Adipose tissue (tissue), 3 donors: ENCODE measurements around the gene UTS2B. TPM values are rescaled to one million over a fixed set of nuclear protein-coding genes. Genes with fewer than 3 reads are reported as not detected.
A peak's percentile ranks its signal among the peaks of the same experiment; 100 is the strongest.

Source experiments
- H3K27ac ChIP-seq: one replicate; pipeline ENCODE4 v1.5.1; 2013; ENCODE audit warnings: low read depth, low read length
- WGBS, 3 donors: extraction: QIAGEN DNeasy Blood & Tissue Kit; methylation state at CpG; one replicate each; pipeline ENCODE4 v1.1.7; 2013; 5-methylcytosine and 5-hydroxymethylcytosine counted together
- polyA plus RNA-seq, 3 donors: library from polyadenylated mRNA; stranded (reverse); fragments of 200-250 nt; gene quantifications; one replicate each; pipeline ENCODE4 v1.2.3, GENCODE V29; 2013
- donor health status: healthy with polysubstance abuse.
- donor health status: Bipolar disorder and iron deficiency.
- donor health status: healthy.

Gene UTS2B
- polyA plus RNA-seq, 3 donors: 0.15 to 0.70 TPM; not detected in 1

DNA sequence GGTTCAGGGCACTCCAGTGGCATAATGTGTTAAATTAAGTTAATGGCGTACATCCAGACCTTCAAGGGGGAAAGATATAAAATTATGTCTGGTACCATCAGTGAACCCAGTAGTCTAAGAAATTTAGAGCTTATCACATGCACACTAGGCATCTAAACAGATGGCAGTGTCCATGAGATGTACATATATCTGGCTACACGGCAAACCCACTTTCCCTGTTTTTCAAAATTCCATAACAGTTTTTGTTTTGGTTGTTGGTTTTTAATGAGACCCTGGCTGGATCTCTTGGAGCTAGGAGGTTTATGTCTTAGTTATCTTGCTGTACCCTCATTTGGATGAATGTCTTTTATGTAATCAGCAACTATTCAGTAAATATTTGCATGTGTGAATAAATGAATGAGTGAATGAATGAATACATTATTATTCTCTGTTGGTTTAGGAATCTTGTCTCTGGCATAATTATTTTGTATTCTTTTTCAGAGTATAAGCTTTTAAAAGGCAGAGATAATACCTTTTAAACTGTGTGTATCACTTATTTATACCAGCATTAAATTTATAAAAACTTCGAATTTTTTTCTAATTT lies 3.1 kb upstream of the UTS2B start:
- WGBS, 3 donors: 90 to 95% (median 94%) methylated on average over 3 of the region's 3 CpGs
- H3K27ac ChIP-seq: no peak overlapping the region

GRCh38 chr3:191331388-191331787 lies 1.1 kb upstream of the UTS2B start:
- 55 to 70% (median 64%) methylated on average over 3 of the region's 3 CpGs for WGBS, 3 donors
- no peak overlapping the region for H3K27ac ChIP-seq

DNA sequence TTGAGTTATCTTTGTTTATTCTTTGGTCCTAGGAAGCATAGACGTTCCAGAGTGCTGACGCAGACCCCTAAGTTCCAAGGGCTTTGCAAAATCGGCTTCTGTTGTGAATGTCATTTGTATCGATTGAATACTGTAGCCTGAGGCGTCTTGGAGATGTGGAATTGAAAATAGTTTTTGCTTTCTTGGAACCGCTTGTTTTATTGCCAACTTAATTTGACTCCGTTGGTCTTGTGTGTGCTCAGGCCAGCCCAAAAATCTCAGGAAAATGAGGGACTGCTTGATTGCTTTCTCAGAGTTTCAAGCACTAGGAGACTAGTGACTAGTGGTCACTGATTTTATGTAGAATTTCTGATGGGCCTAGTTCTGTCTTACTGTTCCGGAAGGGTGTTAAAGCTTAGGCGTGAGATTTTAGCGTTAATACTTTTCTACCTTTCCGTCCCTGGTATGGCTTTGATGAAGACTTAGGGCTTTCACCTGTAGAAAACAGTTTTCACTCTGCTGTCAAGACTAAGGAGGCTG lies 263 bp upstream of the UTS2B start:
- H3K27ac ChIP-seq: no peak overlapping the region
- 17 to 47% (median 30%) methylated on average over 11 of the region's 11 CpGs for WGBS, 3 donors

GRCh38 chr3:191328962-191329653 lies 1.2 kb downstream of the UTS2B start, which contains the start of gene CCDC50:
CCDC50 (plus strand) TSS chr3:191329394; CDS start chr3:191329675, 281 bp downstream.
- WGBS, 3 donors: 0% methylated on average over 54 to 63 of the region's 63 CpGs
- peak within 1 kb of the TSS; percentile 60 for H3K27ac ChIP-seq

DNA sequence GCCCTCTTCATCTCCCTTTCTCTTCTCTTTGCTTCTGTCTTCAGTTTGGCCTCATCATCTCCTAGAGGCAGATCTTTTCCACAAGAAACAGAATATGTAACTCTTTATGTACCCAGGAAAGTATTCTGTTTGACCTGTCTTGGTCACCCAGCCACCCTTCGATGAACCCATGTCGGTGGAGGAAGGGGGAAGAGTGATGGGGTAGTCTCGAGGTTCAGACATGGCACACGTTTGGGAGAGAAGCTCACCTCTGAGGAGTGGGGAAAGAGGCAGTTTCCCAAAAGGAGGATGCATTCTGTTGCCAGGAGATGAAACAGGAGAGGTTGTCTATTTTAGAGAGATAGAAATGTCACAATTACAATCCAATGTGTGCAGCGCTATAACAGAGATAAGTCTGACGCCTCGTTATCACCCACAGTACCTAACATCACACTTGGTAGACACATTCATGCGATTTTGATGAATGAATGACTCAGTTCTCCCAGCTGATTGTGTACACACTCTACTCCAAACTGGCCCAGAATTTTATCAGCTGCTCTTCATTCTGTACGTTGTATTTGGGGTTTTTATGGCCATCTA lies 1.9 kb downstream of the UTS2B start:
- WGBS, 3 donors: 45 to 61% (median 54%) methylated on average over 9 of the region's 9 CpGs
- no peak overlapping the region for H3K27ac ChIP-seq

GRCh38 chr3:191327526-191327925 lies 2.8 kb downstream of the UTS2B start:
- 23 to 85% (median 29%) methylated on average over 2 of the region's 2 CpGs for whole genome bisulfite sequencing, 3 donors

GRCh38 chr3:191324936-191325335 lies 5.4 kb downstream of the UTS2B start:
- WGBS, 3 donors: 90 to 98% (median 94%) methylated on average over 2 of the region's 2 CpGs
- H3K27ac ChIP-seq: no peak overlapping the region

More at GRCh38 chr3:191327526-191327925, 2.8 kb downstream of the UTS2B start:
- H3K27ac ChIP-seq: no peak overlapping the region

- no peak overlapping the region for H3K27ac ChIP-seq
- WGBS, 3 donors: 88 to 90% (median 89%) methylated on average over 4 of the region's 4 CpGs
These were observed 9.1 kb downstream of the UTS2B start for GRCh38 chr3:191321019-191321767.

DNA sequence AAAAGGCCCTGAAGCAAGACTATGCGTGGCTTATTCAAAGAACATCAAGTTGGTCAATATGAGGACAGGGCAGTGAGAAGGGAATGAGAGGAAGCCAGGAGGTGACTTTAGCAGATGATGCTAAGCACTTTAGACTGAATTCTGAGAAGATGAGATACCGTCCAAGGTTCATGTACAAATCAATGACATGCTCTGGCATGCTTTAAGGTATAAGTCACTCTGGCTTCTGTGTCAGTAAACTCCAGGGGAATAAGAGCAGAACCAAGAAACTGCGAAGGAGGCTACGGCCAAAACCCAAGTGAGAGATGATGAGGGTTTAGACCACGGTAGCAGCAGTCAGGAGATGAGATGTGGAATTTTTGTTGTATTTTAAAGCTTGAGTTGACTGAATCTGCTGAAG lies 10.0 kb downstream of the UTS2B start:
- 77 to 92% (median 88%) methylated on average over 5 of the region's 5 CpGs for WGBS, 3 donors
- H3K27ac ChIP-seq: no peak overlapping the region

DNA sequence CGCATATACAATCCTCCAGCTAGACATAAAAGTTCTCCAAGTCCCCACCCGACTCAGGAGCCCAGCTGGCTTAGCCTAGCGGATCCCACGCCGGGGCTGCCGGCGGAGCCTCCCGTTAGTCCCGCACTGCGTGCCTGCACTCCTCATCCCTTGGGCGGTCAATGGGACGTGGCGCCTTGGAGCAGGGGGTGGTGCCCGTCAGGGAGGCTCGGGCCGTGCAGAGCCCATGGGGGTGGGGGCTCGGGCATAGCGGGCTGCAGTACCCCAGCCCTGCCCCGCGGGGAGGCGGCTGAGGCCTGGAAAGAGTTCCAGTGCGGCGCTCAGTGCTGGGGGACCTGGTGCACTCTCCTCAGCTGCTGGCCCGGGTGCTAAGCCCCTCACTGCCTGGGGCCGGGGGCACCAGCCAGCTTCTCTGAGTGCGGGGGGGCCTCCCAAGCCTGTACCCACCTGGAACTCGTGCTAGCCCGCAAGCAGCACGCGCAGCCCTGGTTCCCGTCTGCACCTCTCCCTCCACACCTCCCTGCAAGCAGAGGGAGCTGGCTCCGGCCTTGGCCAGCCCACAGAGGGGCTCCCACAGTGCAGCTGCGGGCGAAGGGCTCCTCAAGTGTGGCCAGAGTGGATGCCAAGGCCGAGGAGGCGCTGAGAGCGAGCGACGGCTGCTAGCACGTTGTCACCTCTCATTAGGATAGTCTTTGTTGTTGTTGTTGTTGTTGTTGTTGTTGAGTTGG lies 13.3 kb downstream of the UTS2B start:
- WGBS, 3 donors: 92 to 97% (median 96%) methylated on average over 38 to 40 of the region's 40 CpGs
- H3K27ac ChIP-seq: no peak overlapping the region

DNA sequence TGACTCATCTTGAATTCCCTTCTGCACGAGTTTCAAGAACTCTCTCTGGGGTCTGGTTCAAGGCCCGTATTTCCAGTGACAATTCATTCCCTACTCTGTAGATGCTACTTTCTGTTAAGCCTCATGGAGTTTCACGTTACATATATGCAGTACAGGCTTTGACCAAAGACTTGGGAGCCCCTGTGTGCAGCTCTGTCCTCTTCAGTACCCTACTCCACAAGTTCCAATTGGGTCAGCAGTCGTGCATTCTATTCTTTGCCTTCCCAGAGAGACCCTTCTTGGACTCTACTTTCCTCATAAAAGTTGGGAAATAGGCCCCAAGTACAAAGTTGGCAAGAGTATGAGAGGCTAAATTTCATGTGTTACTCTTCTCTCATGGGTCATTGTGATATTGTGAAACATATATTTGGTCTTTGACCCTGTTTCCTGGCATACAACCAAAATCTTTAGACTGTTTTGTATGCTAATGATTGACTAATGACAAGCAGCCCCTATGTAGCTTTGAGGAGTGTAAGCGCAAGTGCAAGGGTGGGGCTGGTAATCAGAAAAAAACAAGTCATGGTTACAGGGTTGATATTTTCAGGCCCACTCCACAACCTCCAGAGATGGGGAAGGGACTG lies 16.1 kb downstream of the UTS2B start:
- WGBS, 3 donors: 71 to 81% (median 81%) methylated on average over 5 of the region's 5 CpGs

DNA sequence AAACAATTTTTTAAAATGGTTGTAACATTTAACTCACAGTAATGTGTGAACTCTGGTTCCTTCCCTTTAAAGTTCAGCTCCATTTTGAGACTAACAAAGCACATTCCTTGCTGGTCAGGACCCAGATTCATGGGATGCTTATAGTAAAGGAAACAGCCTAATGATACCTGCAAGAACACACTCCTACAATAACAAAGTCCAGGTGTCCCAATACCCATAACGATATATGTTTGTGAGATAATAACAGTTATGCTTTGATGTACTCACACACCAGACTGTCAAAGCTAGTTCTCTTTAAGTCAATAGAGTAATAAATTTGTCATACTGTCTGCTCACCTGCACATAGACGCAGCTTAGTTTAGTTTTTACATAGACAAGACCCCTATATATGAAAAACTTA lies 17.0 kb downstream of the UTS2B start:
- 80 to 88% (median 85%) methylated on average over 2 of the region's 2 CpGs for WGBS, 3 donors
- no peak overlapping the region for H3K27ac ChIP-seq

More for the DNA sequence above, 16.1 kb downstream of the UTS2B start:
- no peak overlapping the region for H3K27ac ChIP-seq

DNA sequence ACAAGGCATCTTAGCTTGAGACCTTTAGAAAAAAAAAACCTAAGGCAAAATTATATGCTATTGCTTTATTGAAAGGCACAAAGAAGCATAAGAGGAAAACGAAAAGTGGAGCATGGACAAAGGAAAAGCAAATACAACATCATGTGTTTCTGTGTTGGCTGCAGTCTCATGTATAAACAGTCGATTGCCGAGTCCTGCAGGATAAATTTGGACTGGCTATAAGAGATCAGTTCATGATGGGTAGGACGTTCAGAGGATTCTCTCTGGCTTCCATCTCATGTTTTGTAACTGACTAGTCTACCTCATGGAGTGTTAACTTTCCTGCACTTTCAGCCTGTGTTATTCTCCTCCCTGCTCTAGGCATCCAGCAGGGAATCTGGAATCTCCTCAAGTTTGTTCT lies 23.0 kb downstream of the UTS2B start:
- no peak overlapping the region for H3K27ac ChIP-seq
- 61 to 84% (median 79%) methylated on average over 4 of the region's 4 CpGs for WGBS, 3 donors

GRCh38 chr3:191306428-191306827 lies 23.9 kb downstream of the UTS2B start:
- H3K27ac ChIP-seq: no peak overlapping the region
- 84 to 92% (median 90%) methylated on average over 4 of the region's 4 CpGs for WGBS, 3 donors

GRCh38 chr3:191303596-191303995 lies 26.7 kb downstream of the UTS2B start:
- 76 to 78% (median 77%) methylated on average over 3 of the region's 3 CpGs for WGBS, 3 donors
- no peak overlapping the region for H3K27ac ChIP-seq

DNA sequence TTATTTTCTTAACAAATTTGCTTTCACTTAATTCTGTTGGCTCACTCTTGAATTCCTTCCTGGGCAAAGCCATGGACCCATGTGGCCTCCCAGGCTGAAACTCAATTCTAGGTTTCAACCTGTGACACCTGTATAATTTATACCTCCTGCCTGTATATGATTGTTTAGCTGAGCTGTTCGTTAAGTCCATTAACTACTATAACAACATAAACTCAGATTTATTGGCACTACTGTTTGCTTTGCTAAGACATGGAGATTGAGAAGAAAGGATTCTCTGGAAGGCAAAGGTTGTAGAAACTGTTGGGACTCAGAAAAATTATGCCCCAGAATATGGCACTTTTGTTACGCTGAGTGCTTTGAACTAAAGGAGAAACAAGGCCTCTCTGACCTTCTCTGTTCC lies 27.9 kb downstream of the UTS2B start:
- no peak overlapping the region for H3K27ac ChIP-seq
- WGBS, 3 donors: 69 to 82% (median 82%) methylated on average over 2 of the region's 2 CpGs

DNA sequence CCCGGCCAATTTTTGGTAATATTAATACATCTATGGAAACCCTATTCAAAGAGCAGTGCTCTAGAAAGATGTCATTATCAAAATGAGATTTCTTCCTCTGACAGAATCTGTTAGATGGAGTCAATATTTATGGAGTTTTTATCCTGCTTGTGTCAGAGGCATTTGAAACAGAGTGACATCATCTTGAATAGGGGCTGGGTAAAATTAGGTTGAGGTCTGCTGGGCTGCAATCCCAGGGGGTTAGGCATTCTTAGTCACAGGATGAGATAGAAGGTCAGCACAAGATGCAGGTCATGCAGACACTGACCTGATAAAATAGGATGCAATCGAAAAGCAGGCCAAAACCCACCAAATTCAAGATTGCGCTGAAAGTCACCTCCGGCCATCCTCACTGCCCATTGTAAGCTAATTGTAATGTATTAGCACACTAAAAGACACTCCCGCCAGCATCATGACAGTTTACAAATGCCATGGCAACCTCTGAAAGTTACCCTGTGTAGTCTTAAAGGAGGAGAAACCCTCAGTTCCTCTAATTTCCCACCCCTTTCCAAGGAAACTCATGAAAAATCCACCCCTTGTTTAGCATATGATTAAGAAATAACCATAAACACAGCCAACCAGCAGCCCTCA lies 28.4 kb downstream of the UTS2B start:
- H3K27ac ChIP-seq: no peak overlapping the region
- 85 to 95% (median 91%) methylated on average over 5 of the region's 5 CpGs for WGBS, 3 donors
